ENCODE measurements around the gene SLFN12. TPM values are rescaled to one million over a fixed set of nuclear protein-coding genes. Genes with fewer than 3 reads are reported as not detected.

The SLFN12 gene
- total and polyA plus RNA-seq, 2 experiments from 2014 or later: 0.18 to 1.0 TPM

DNA sequence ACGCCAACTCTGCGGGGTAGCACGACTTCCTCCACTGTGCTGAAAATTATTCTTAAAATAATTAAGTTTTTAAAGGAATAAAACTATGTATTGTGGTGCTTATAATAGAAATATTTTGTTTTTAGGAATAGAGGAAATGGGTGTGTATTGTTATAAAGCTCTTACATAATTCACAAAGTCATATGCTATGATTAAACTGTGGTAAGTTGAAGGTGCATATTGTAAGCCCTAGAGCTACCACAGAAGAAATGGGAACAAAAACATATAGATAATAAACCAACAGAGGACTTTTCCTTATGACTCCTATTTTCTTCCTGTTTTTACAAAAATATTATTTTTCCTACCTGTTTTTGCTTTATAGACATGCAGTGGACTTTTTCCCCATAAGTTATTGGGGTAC is 54.6 kb downstream of the SLFN12 start:
- TF ChIP-seq, protein P1, sequence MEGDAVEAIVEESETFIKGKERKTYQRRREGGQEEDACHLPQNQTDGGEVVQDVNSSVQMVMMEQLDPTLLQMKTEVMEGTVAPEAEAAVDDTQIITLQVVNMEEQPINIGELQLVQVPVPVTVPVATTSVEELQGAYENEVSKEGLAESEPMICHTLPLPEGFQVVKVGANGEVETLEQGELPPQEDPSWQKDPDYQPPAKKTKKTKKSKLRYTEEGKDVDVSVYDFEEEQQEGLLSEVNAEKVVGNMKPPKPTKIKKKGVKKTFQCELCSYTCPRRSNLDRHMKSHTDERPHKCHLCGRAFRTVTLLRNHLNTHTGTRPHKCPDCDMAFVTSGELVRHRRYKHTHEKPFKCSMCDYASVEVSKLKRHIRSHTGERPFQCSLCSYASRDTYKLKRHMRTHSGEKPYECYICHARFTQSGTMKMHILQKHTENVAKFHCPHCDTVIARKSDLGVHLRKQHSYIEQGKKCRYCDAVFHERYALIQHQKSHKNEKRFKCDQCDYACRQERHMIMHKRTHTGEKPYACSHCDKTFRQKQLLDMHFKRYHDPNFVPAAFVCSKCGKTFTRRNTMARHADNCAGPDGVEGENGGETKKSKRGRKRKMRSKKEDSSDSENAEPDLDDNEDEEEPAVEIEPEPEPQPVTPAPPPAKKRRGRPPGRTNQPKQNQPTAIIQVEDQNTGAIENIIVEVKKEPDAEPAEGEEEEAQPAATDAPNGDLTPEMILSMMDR (IDR thresholded peaks at IDR 0.05; ENCODE audit: low read depth, low read length): no peak
- Histone ChIP-seq H3K27ac (no peak overlapping the region), H3K4me1 (ENCODE audit: low read depth) (no peaks in the 10 kb centered on the region), H3K36me3 (no peaks in the 10 kb centered on the region), H3K9me3 (ENCODE audit: low read depth) (no peaks in the 10 kb centered on the region), H3K27me3 (peaks cover 62% of the 10 kb centered on the region), H3K4me3 (no peak overlapping the region)
- DNase-seq (ENCODE audit: low read depth in 1 of 2, low spot score in 1 of 2): no peak

DNA sequence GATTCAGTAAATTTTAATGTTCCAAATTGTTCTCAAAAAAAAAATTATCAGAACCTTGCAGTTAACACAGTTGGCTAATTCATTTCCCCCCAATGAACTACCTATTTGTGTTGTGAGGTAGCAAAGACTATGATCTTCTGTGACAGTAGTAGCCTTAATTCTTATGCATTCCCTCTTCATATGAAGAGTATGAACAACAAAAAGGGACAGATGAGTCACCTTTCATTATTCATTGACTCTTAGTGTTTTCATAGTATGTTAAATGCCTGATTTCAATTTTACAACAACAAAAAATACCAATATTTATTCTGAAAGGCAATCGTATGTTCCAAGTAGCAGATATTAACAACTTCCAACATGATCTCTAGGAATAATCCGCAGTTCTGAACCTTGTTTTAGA is 55.2 kb downstream of the SLFN12 start:
- TF ChIP-seq, protein P1 (IDR thresholded peaks at IDR 0.05; ENCODE audit: low read depth, low read length): no peak
- H3K27me3 ChIP-seq: peaks cover 68% of the 10 kb centered on the region
- DNase-seq (ENCODE audit: low read depth in 1 of 2, low spot score in 1 of 2): no peak

DNA sequence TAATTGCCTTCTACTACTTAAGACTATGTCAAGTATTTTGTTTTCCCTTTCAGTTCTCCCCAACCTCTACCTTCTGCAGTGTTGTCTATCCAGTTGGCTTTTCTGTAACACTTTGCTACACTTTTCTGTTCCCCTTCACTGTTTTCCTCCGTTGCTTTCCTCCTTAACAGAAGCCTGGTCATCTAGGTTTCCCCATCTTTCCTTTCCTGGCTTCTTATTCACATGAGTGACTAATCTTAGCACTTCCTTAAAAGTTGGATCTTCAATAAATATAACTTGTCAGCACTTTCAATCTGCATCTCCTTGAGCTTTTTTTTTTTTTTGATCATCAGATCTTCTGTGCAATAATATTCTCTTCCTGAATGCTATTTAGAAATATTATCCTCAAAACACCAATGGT is 56.1 kb downstream of the SLFN12 start:
- Histone ChIP-seq H3K27me3 (peaks cover 77% of the 10 kb centered on the region), H3K9me3 (ENCODE audit: low read depth) (no peaks in the 10 kb centered on the region), H3K4me3 (no peak overlapping the region), H3K4me1 (ENCODE audit: low read depth) (no peaks in the 10 kb centered on the region), H3K36me3 (no peaks in the 10 kb centered on the region), H3K27ac (no peak overlapping the region)
- DNase-seq (ENCODE audit: low read depth in 1 of 2, low spot score in 1 of 2): peak in 1 of 2 donors; percentile 22
- TF ChIP-seq, protein P1 (IDR thresholded peaks at IDR 0.05; ENCODE audit: low read depth, low read length): no peak

More for the DNA sequence above, 55.2 kb downstream of the SLFN12 start:
- Histone ChIP-seq H3K27ac (no peak overlapping the region), H3K9me3 (ENCODE audit: low read depth) (no peaks in the 10 kb centered on the region), H3K36me3 (no peaks in the 10 kb centered on the region), H3K4me1 (ENCODE audit: low read depth) (no peaks in the 10 kb centered on the region), H3K4me3 (no peak overlapping the region)

DNA sequence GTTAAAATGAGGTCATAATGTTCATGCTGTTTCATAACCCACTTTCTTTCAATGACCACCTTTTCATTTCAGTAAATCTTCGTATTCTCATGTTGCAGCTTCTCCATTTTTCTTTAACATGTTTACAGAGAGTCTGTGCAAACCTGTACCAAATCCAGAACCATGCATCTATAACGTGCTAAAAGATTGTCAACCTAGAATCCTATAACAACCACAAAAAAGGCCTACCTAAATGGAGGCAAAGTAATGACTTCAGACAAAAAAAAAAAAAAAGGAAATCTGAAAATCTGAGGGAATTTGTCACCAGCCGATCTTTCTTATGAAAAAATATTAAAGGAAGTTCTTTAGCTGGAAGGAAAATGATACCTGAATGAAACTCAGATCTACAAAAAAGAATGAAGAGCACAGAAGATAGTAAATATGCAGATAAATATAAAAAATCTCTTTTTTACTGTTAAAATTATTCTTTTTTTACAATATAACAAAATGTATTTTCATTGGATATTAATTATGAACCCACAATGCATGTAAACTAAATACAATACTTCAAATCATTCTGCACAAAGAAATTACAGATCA is 57.4 kb downstream of the SLFN12 start:
- Histone ChIP-seq H3K9me3 (ENCODE audit: low read depth) (no peaks in the 10 kb centered on the region), H3K27me3 (peaks cover 90% of the 10 kb centered on the region), H3K4me1 (ENCODE audit: low read depth) (no peaks in the 10 kb centered on the region), H3K36me3 (no peaks in the 10 kb centered on the region), H3K4me3 (no peak overlapping the region), H3K27ac (no peak overlapping the region)
- no peak for DNase-seq (ENCODE audit: low read depth in 1 of 2, low spot score in 1 of 2)
- TF ChIP-seq, protein P1 (IDR thresholded peaks at IDR 0.05; ENCODE audit: low read depth, low read length): no peak

DNA sequence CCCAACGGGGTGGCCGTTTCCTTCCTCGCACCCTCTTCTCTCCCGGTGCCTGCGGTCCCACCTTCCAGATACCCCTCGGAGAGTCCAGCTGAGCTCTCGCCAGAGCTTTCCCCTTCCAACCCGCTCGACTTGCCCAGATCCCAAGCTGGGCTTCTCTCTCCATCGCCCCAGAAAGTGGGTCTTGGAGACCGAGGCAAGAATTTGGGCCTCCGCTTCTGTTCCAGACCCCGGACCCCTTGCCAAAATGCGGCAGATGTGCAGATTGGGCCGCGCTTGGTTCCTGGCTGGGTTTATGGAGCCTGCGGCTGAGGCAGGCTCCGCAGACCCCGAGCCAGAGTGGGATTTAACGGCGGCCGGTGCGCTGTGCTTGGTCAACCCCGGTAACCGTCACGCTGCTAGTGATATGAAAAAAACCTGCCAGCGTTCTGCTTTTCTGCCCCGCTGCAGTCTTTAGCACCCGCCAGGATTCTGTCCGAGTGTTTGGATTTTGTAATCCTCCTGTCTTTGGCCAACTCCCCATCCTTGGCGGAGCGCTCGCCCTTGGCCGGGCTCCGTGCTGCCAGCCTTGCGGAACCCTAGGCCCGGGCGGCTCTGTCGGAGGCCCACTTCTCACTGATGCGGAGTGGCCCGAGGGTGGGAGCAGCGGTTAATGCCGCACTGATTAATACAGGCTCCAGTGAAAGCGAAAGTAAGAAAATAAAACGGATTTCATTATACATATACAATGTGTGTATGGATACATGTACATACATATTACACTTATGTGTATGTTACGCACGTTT is 58.1 kb downstream of the SLFN12 start:
- Histone ChIP-seq H3K27me3 (peaks cover 97% of the 10 kb centered on the region), H3K27ac (no peak overlapping the region), H3K4me3 (peak overlapping the region; percentile 2), H3K9me3 (ENCODE audit: low read depth) (no peaks in the 10 kb centered on the region), H3K36me3 (no peaks in the 10 kb centered on the region), H3K4me1 (ENCODE audit: low read depth) (no peaks in the 10 kb centered on the region)
- DNase-seq (ENCODE audit: low read depth in 1 of 2, low spot score in 1 of 2): peak; percentile 17 to 76
- TF ChIP-seq, protein P1 (IDR thresholded peaks at IDR 0.05; ENCODE audit: low read depth, low read length): no peak
